ENCODE results near the gene CELF6. TPM values are rescaled to one million over a fixed set of nuclear protein-coding genes. Genes with fewer than 3 reads are reported as not detected.
A peak's percentile ranks its signal among the peaks of the same experiment; 100 is the strongest.

CELF6 gene
- 1 to 10 TPM in 1 of 4 donors, under 1 TPM in 2, not detected in 1; 0.13 to 2.4 (median 0.49) TPM for total RNA-seq

DNA sequence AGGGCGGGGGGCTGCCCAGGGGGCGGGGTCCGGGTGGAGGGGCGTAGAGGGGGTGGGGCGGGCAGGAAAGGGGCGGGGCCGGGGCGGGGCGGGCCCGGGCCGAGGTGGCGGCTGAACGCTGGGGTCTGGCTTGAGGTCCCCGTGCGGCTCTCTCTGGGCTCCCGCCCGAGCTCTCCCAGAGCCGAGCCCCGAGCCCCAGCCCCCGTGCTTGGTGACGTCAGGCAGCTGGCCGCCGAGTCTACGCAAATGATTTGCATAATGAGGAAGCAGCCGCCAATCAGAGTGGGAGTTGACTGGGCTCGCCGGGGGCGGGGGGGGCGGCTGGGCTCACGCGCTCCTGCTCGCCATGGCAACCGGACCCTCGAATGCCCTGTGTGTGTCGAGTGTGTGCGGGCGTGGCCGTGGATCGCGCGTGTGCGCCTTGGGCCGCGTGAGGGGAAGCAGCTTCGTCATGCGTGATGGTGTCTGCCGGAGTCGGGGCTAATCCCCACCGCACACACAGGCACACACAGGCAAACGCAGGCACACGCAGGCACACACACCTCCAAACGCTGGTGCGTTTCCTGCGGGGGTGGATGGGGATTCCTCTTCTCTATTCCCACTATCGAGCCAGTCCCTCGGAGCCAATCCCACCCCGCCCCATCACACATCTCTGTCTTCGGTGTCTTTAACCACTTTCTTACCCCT, at the start of gene CELF6:
CELF6 (minus strand) TSS at position 173 of the 687 bp plus-strand sequence. CDS start 283 bp downstream, outside the sequence.
- in situ Hi-C loops (cut with MboI; ENCODE audit: low sequenced_read_pairs in 4 of 4) = no loop called here
- no peak within 1 kb of the TSS for H3K27ac ChIP-seq

DNA sequence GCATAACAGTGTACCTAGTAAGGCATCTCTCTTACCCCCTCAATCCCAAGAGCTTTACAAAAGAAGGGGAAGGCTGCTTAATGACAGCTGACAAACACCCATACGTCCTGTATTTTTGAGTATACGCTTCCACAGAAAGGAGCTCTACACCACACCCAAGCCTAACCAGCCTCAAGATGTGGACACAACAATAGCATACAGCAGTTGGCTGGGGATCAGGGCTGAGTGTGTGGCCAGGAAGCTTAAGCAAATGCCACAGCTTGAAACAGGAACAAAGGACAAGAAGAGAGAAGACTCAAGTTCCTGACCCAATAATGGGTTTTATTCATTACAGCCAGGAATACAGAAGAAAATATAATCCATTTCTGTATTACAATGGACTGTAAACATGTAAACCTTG, 48.9 kb upstream of the CELF6 start:
- peaks cover 0 to 6% of the 10 kb centered on the region in 2 donors for H3K36me3 ChIP-seq
- intact Hi-C loops (cut with DNase I; ENCODE audit: low total_unique reads) (no loop called here), in situ Hi-C loops (cut with MboI; ENCODE audit: low sequenced_read_pairs in 4 of 4) (loop anchor here in 1 of 4 donors (10.0 kb wide), 1 partner anchor 106 kb away; the partner anchor contains the start of gene ARIH1)
- peaks cover 24 to 31% of the 10 kb centered on the region in 2 donors for H3K4me1 ChIP-seq
- H3K27me3 ChIP-seq = no peaks in the 10 kb centered on the region
- DNase-seq = peak; percentile 19 to 39
- peak overlapping the region in 2 of 4 donors; percentile 25 to 53 for H3K27ac ChIP-seq
- no peak for TF ChIP-seq POLR2A (IDR thresholded peaks at IDR 0.05)
- TF ChIP-seq, protein P1, sequence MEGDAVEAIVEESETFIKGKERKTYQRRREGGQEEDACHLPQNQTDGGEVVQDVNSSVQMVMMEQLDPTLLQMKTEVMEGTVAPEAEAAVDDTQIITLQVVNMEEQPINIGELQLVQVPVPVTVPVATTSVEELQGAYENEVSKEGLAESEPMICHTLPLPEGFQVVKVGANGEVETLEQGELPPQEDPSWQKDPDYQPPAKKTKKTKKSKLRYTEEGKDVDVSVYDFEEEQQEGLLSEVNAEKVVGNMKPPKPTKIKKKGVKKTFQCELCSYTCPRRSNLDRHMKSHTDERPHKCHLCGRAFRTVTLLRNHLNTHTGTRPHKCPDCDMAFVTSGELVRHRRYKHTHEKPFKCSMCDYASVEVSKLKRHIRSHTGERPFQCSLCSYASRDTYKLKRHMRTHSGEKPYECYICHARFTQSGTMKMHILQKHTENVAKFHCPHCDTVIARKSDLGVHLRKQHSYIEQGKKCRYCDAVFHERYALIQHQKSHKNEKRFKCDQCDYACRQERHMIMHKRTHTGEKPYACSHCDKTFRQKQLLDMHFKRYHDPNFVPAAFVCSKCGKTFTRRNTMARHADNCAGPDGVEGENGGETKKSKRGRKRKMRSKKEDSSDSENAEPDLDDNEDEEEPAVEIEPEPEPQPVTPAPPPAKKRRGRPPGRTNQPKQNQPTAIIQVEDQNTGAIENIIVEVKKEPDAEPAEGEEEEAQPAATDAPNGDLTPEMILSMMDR (IDR thresholded peaks at IDR 0.05 in 4 of 5, conservative IDR thresholded peaks at IDR 0.05 in 1 of 5) = no peak
- H3K9me3 ChIP-seq = no peaks in the 10 kb centered on the region
- H3K4me3 ChIP-seq = no peak overlapping the region
- peak in 1 of 2 donors; percentile 50 for ATAC-seq

More for the DNA sequence above, at the start of gene CELF6:
- intact Hi-C loops (cut with DNase I; ENCODE audit: low total_unique reads) = no loop called here
- Histone ChIP-seq H3K27me3 (no peaks in the 10 kb centered on the region), H3K4me1 (peaks cover 6 to 9% of the 10 kb centered on the region in 2 donors), H3K36me3 (no peaks in the 10 kb centered on the region), H3K4me3 (peak within 1 kb of the TSS; percentile 47 to 57 (median 52)), H3K9me3 (no peaks in the 10 kb centered on the region)
- TF ChIP-seq, protein P1 (IDR thresholded peaks at IDR 0.05 in 4 of 5, conservative IDR thresholded peaks at IDR 0.05 in 1 of 5) = no peak
- TF ChIP-seq POLR2A (IDR thresholded peaks at IDR 0.05) = no peak
- peak; percentile 47 to 57 for ATAC-seq
- DNase-seq = peak; percentile 31 to 49

DNA sequence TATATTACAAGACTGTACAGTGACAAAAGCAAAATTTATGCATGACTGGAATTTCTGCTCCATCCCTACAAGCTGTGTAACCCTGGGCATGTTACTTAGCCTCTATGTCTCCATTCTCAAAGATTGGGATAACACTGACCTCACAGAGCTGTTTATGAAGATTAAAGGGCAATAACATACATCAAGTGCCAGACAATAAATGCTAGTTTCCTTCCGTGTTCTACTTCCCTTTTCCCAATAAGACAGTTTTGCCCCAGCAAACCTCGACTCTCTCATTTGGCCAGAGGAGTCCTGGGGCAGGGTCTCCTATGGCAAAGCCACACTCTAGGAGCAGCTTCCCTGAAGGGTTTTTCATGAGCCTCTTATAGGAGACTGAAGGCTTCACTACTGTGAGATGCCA, 48.4 kb upstream of the CELF6 start:
- ATAC-seq = no peak
- peaks cover 0 to 6% of the 10 kb centered on the region in 2 donors for H3K36me3 ChIP-seq
- H3K27ac ChIP-seq = peak overlapping the region in 2 of 4 donors; percentile 25 to 53

DNA sequence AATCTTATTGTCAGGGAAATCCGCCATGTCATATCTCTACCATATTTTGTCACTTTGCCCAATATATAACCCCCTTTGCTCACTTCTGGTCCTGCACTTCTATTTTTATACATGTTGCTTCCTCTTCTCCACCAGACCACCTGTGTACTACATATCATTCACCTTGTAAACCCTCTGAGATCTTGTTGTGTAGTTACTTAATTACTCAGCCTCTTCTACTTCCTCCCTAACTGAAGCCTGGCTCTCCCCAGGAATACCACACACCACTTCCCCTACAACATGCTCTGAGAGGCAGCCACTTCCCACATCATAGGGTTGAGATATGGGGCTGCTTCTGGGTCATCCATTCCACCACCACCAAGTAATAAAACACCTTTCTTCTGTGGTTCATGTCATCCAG, 45.9 kb upstream of the CELF6 start:
- ATAC-seq = no peak
- Histone ChIP-seq H3K27ac (no peak overlapping the region), H3K4me3 (no peak overlapping the region), H3K36me3 (peaks cover 0 to 6% of the 10 kb centered on the region in 2 donors), H3K27me3 (no peaks in the 10 kb centered on the region), H3K4me1 (peaks cover 12 to 17% of the 10 kb centered on the region in 2 donors), H3K9me3 (no peaks in the 10 kb centered on the region)
- no peak for DNase-seq
- intact Hi-C loops (cut with DNase I; ENCODE audit: low total_unique reads) = no loop called here
- TF ChIP-seq POLR2A (IDR thresholded peaks at IDR 0.05) = no peak
- TF ChIP-seq, protein P1 (IDR thresholded peaks at IDR 0.05 in 4 of 5, conservative IDR thresholded peaks at IDR 0.05 in 1 of 5) = no peak
- in situ Hi-C loops (cut with MboI; ENCODE audit: low sequenced_read_pairs in 4 of 4) = loop anchor here in 1 of 4 donors (10.0 kb wide), 1 partner anchor 109 kb away; the partner anchor contains the start of gene ARIH1

More for the DNA sequence above, 48.4 kb upstream of the CELF6 start:
- Histone ChIP-seq H3K9me3 (no peaks in the 10 kb centered on the region), H3K4me1 (peaks cover 23 to 27% of the 10 kb centered on the region in 2 donors), H3K27me3 (no peaks in the 10 kb centered on the region), H3K4me3 (no peak overlapping the region)
- in situ Hi-C loops (cut with MboI; ENCODE audit: low sequenced_read_pairs in 4 of 4) = loop anchor here in 1 of 4 donors (10.0 kb wide), 1 partner anchor 106 kb away; the partner anchor contains the start of gene ARIH1
- TF ChIP-seq, protein P1 (IDR thresholded peaks at IDR 0.05 in 4 of 5, conservative IDR thresholded peaks at IDR 0.05 in 1 of 5) = no peak
- no peak for TF ChIP-seq POLR2A (IDR thresholded peaks at IDR 0.05)
- DNase-seq = no peak
- intact Hi-C loops (cut with DNase I; ENCODE audit: low total_unique reads) = no loop called here

All from gastrocnemius medialis (tissue), 4 donors.